HUES6 (cell line): Measurements from ENCODE around the gene SYNE2.
"Not testable (repeated sequence)": the region's sequence is repeated elsewhere in the genome, so short reads cannot be mapped to it uniquely, and the experiment has no call there.

ENCODE experiments used
- H3K27ac ChIP-seq: 2 replicates; pipeline ENCODE4 v1.7.0; 2013; ENCODE audit warnings: low read depth, mild to moderate bottlenecking, low read length, inconsistent platforms
- H3K27me3 ChIP-seq: 2 replicates; pipeline ENCODE4 v1.6.1; 2013; ENCODE audit warnings: low read length; ENCODE audit not compliant: control insufficient read depth, insufficient read depth
- H3K36me3 ChIP-seq: 2 replicates; pipeline ENCODE4 v1.6.1; 2013; ENCODE audit warnings: low read length; ENCODE audit not compliant: control insufficient read depth, insufficient read depth
- H3K4me1 ChIP-seq: 2 replicates; pipeline ENCODE4 v1.6.1; 2013; ENCODE audit warnings: low read length; ENCODE audit not compliant: control insufficient read depth, insufficient read depth
- H3K4me3 ChIP-seq: 2 replicates; pipeline ENCODE4 v1.5.1; 2013; ENCODE audit warnings: low read depth, low read length
- H3K9ac ChIP-seq: one replicate; pipeline ENCODE4 v1.6.1; 2013; ENCODE audit warnings: mild to moderate bottlenecking, low read length
- H3K9me3 ChIP-seq: 2 replicates; pipeline ENCODE4 v1.6.1; 2013; ENCODE audit warnings: low read depth, low read length; ENCODE audit not compliant: control insufficient read depth, insufficient read depth

The SYNE2 gene

GRCh38 chr14:64107438-64107837 is 254.6 kb downstream of the SYNE2 start:
- Histone ChIP-seq H3K9ac (no peak overlapping the region), H3K4me1 (no peaks in the 10 kb centered on the region), H3K9me3 (no peaks in the 10 kb centered on the region), H3K4me3 (no peak overlapping the region), H3K36me3 (peaks cover 35% of the 10 kb centered on the region), H3K27me3 (no peaks in the 10 kb centered on the region), H3K27ac (no peak overlapping the region)

GRCh38 chr14:64109819-64110554 is 257.2 kb downstream of the SYNE2 start:
- peaks cover 27% of the 10 kb centered on the region for H3K36me3 ChIP-seq

GRCh38 chr14:64110802-64111201 is 258.0 kb downstream of the SYNE2 start:
- no peak overlapping the region for H3K27ac ChIP-seq
- H3K4me1 ChIP-seq, result peaks cover 4% of the 10 kb centered on the region
- no peaks in the 10 kb centered on the region for H3K9me3 ChIP-seq
- peaks cover 27% of the 10 kb centered on the region for H3K36me3 ChIP-seq
- no peak overlapping the region for H3K9ac ChIP-seq
- H3K4me3 ChIP-seq, result no peak overlapping the region
- H3K27me3 ChIP-seq, result no peaks in the 10 kb centered on the region

More at GRCh38 chr14:64109819-64110554, 257.2 kb downstream of the SYNE2 start:
- no peak overlapping the region for H3K4me3 ChIP-seq
- no peak overlapping the region for H3K27ac ChIP-seq
- no peaks in the 10 kb centered on the region for H3K27me3 ChIP-seq
- no peaks in the 10 kb centered on the region for H3K9me3 ChIP-seq
- H3K4me1 ChIP-seq, result peaks cover 4% of the 10 kb centered on the region
- no peak overlapping the region for H3K9ac ChIP-seq

- Histone ChIP-seq H3K27me3 (no peaks in the 10 kb centered on the region), H3K9ac (no peak overlapping the region), H3K36me3 (peaks cover 22% of the 10 kb centered on the region)
Measured at GRCh38 chr14:64112867-64113678, 260.3 kb downstream of the SYNE2 start.

GRCh38 chr14:64114166-64114565 is 261.4 kb downstream of the SYNE2 start:
- no peak overlapping the region for H3K9ac ChIP-seq
- no peak overlapping the region for H3K27ac ChIP-seq
- peaks cover 4% of the 10 kb centered on the region for H3K4me1 ChIP-seq
- no peaks in the 10 kb centered on the region for H3K27me3 ChIP-seq
- H3K9me3 ChIP-seq, result no peaks in the 10 kb centered on the region
- no peak overlapping the region for H3K4me3 ChIP-seq
- H3K36me3 ChIP-seq, result peaks cover 19% of the 10 kb centered on the region

More at GRCh38 chr14:64112867-64113678, 260.3 kb downstream of the SYNE2 start:
- peak overlapping the region; percentile 9; the same call in 1 of the 2 replicates for H3K27ac ChIP-seq
- no peaks in the 10 kb centered on the region for H3K9me3 ChIP-seq
- H3K4me1 ChIP-seq, result peaks cover 4% of the 10 kb centered on the region
- no peak overlapping the region for H3K4me3 ChIP-seq

GRCh38 chr14:64114796-64115195 is 262.0 kb downstream of the SYNE2 start:
- Histone ChIP-seq H3K27me3 (no peaks in the 10 kb centered on the region), H3K9ac (no peak overlapping the region), H3K4me3 (no peak overlapping the region), H3K27ac (no peak overlapping the region), H3K9me3 (no peaks in the 10 kb centered on the region), H3K4me1 (peaks cover 4% of the 10 kb centered on the region), H3K36me3 (peaks cover 25% of the 10 kb centered on the region)

- H3K27ac ChIP-seq, result no peak overlapping the region
- no peak overlapping the region for H3K9ac ChIP-seq
- no peak overlapping the region for H3K4me3 ChIP-seq
- H3K27me3 ChIP-seq, result no peaks in the 10 kb centered on the region
- no peaks in the 10 kb centered on the region for H3K9me3 ChIP-seq
- H3K36me3 ChIP-seq, result peaks cover 25% of the 10 kb centered on the region
- H3K4me1 ChIP-seq, result peaks cover 4% of the 10 kb centered on the region
Measured at GRCh38 chr14:64115401-64115800, 262.6 kb downstream of the SYNE2 start.

GRCh38 chr14:64117671-64118402 is 265.0 kb downstream of the SYNE2 start:
- 0 out of 2 replicates have a peak overlapping the region, but pooled peaks have one; percentile 33 for H3K27ac ChIP-seq

GRCh38 chr14:64118403-64118742 is 265.6 kb downstream of the SYNE2 start:
- H3K9ac ChIP-seq, H3K9me3 ChIP-seq, H3K4me1 ChIP-seq, H3K4me3 ChIP-seq, H3K27me3 ChIP-seq: not testable (repeated sequence)
- Histone ChIP-seq H3K27ac (0 out of 2 replicates have a peak overlapping the region, but pooled peaks have one; percentile 33), H3K36me3 (peaks cover 42% of the 10 kb centered on the region)

More at GRCh38 chr14:64117671-64118402, 265.0 kb downstream of the SYNE2 start:
- H3K9ac ChIP-seq, result no peak overlapping the region
- H3K36me3 ChIP-seq, result peaks cover 40% of the 10 kb centered on the region
- H3K4me3 ChIP-seq, result no peak overlapping the region
- H3K9me3 ChIP-seq, result no peaks in the 10 kb centered on the region
- H3K27me3 ChIP-seq, result no peaks in the 10 kb centered on the region
- H3K4me1 ChIP-seq, result peaks cover 4% of the 10 kb centered on the region

- Histone ChIP-seq H3K36me3 (peaks cover 42% of the 10 kb centered on the region), H3K4me3 (no peak overlapping the region), H3K27ac (no peak overlapping the region)
Measured at GRCh38 chr14:64118892-64119291, 266.1 kb downstream of the SYNE2 start.

More at GRCh38 chr14:64118892-64119291, 266.1 kb downstream of the SYNE2 start:
- no peaks in the 10 kb centered on the region for H3K27me3 ChIP-seq
- no peak overlapping the region for H3K9ac ChIP-seq
- H3K9me3 ChIP-seq, result no peaks in the 10 kb centered on the region
- peaks cover 4% of the 10 kb centered on the region for H3K4me1 ChIP-seq
